Right ventricle myocardium superior (tissue), 1 donor: ENCODE data around the gene SREBF2. TPM values are rescaled to one million over a fixed set of nuclear protein-coding genes. Genes with fewer than 3 reads are reported as not detected.
A peak's percentile ranks its signal among the peaks of the same experiment; 100 is the strongest.
"Not testable (repeated sequence)": the region's sequence is repeated elsewhere in the genome, so short reads cannot be mapped to it uniquely, and the experiment has no call there.

Experiments
- ATAC-seq: fragments of 200-7000 bp; cut with Tn5 transposase; one replicate; pipeline ENCODE4 v1.9.1; 2020; ENCODE audit warnings: mild to moderate bottlenecking; ENCODE audit not compliant: poor library complexity
- DNase-seq: peaks from one replicate; pipeline ENCODE4 v3.0.0-alpha.2; 2020
- intact Hi-C: fragments of 100-400 bp; cut with DNase I; formaldehyde crosslinking; loops from one replicate; pipeline ENCODE4 v1.11.2; 2022
- total RNA-seq: library from RNA; stranded (reverse); fragmentation: NEBNext Ultra II Directional; extraction: Animal tissue kit (Norgen Biotek cat#: 25700); gene quantifications from one replicate; pipeline ENCODE4 v1.2.1, GENCODE V29; 2021
- donor health status: DM: no; HTN: yes; CAD: no; lungs with severe emphysema.

SREBF2 gene
- total RNA-seq, 1 donor from 2014 or later, result 75.2 TPM

- intact Hi-C loops, result no loop called here
- DNase-seq (no peak), ATAC-seq (no peak)
These were observed 35.7 kb downstream of the SREBF2 start for GRCh38 chr22:41868556-41868955.

- intact Hi-C loops, DNase-seq, ATAC-seq: not testable (repeated sequence)
These were observed 37.2 kb downstream of the SREBF2 start for GRCh38 chr22:41870081-41870480.

GRCh38 chr22:41870786-41871185 is 37.9 kb downstream of the SREBF2 start:
- DNase-seq (no peak), ATAC-seq (no peak)
- intact Hi-C loops, result no loop called here

- peak; percentile 65 for ATAC-seq
- intact Hi-C loops, result no loop called here
These were observed 40.5 kb downstream of the SREBF2 start for GRCh38 chr22:41873391-41873790.

GRCh38 chr22:41874090-41874489 is 41.2 kb downstream of the SREBF2 start:
- intact Hi-C loops, result no loop called here
- DNase-seq (no peak), ATAC-seq (peak; percentile 62)

More at GRCh38 chr22:41873391-41873790, 40.5 kb downstream of the SREBF2 start:
- no peak for DNase-seq

- intact Hi-C loops, result no loop called here
- ATAC-seq (no peak), DNase-seq (no peak)
These were observed 42.8 kb downstream of the SREBF2 start for GRCh38 chr22:41875531-41876270.

- intact Hi-C loops, result no loop called here
- ATAC-seq (no peak), DNase-seq (no peak)
These were observed 43.4 kb downstream of the SREBF2 start for GRCh38 chr22:41876275-41876674.

GRCh38 chr22:41876675-41877074 is 43.8 kb downstream of the SREBF2 start:
- ATAC-seq, result no peak
- intact Hi-C loops, result no loop called here
- DNase-seq, result no peak

- DNase-seq (no peak), ATAC-seq (no peak)
- intact Hi-C loops, result no loop called here
These were observed 47.7 kb downstream of the SREBF2 start for GRCh38 chr22:41880653-41881052.

- DNase-seq (no peak), ATAC-seq (peak; percentile 41)
- intact Hi-C loops, result no loop called here
These were observed 50.5 kb downstream of the SREBF2 start for GRCh38 chr22:41883400-41883799.

GRCh38 chr22:41885116-41885515 is 52.2 kb downstream of the SREBF2 start:
- intact Hi-C loops, result no loop called here
- ATAC-seq (no peak), DNase-seq (no peak)

- intact Hi-C loops, result no loop called here
- ATAC-seq (no peak), DNase-seq (no peak)
These were observed 52.6 kb downstream of the SREBF2 start for GRCh38 chr22:41885516-41885915.

- ATAC-seq, result no peak
- intact Hi-C loops, result no loop called here
- DNase-seq, result no peak
These were observed 55.8 kb downstream of the SREBF2 start for GRCh38 chr22:41888627-41889200.

- peak; percentile 67 for ATAC-seq
- no peak for DNase-seq
- intact Hi-C loops, result no loop called here
These were observed 58.5 kb downstream of the SREBF2 start for GRCh38 chr22:41891407-41891806.

GRCh38 chr22:41892721-41893120 is 59.8 kb downstream of the SREBF2 start:
- no peak for DNase-seq
- no peak for ATAC-seq
- intact Hi-C loops, result no loop called here

- peak; percentile 71 for ATAC-seq
- DNase-seq, result no peak
- intact Hi-C loops, result no loop called here
These were observed 60.9 kb downstream of the SREBF2 start for GRCh38 chr22:41893591-41894375.

GRCh38 chr22:41898645-41899044 is 65.7 kb downstream of the SREBF2 start:
- DNase-seq, result peak; percentile 39
- ATAC-seq, result peak; percentile 11
- intact Hi-C loops, result no loop called here

- DNase-seq, result peak; percentile 35
- intact Hi-C loops, result no loop called here
- ATAC-seq, result peak; percentile 62
These were observed 66.2 kb downstream of the SREBF2 start for GRCh38 chr22:41899110-41899509.

- intact Hi-C loops, result no loop called here
- ATAC-seq (peak; percentile 59), DNase-seq (peak; percentile 72)
These were observed 67.2 kb downstream of the SREBF2 start for GRCh38 chr22:41899992-41900651.
